ENCODE data around the gene GOLGA6C.
"Not testable (repeated sequence)": the region's sequence is repeated elsewhere in the genome, so short reads cannot be mapped to it uniquely, and the experiment has no call there.

The GOLGA6C gene

GRCh38 chr15:75313116-75313845 lies 55.1 kb downstream of the GOLGA6C start:
- no peak for TF ChIP-seq CTCF (IDR thresholded peaks at IDR 0.05; ENCODE audit: insufficient read depth, low read depth, low read length, missing control alignments)
- DNase-seq (ENCODE audit: low read depth) = no peak
- H3K4me3 ChIP-seq (ENCODE audit: low read length) = no peak overlapping the region

- H3K4me3 ChIP-seq (ENCODE audit: low read length) = no peak overlapping the region
- DNase-seq (ENCODE audit: low read depth) = no peak
- TF ChIP-seq CTCF (IDR thresholded peaks at IDR 0.05; ENCODE audit: insufficient read depth, low read depth, low read length, missing control alignments) = no peak
Measured at GRCh38 chr15:75314552-75315290, 56.6 kb downstream of the GOLGA6C start.

GRCh38 chr15:75319231-75319897 lies 61.2 kb downstream of the GOLGA6C start:
- not testable (repeated sequence) for H3K4me3 ChIP-seq (ENCODE audit: low read length); DNase-seq (ENCODE audit: low read depth)
